ENCODE results near the gene HLA-DOA.

HLA-DOA gene

GRCh38 chr6:32962213-32962826 is 47.1 kb downstream of the HLA-DOA start:
- no peak for DNase-seq (ENCODE audit: low spot score)

- DNase-seq (ENCODE audit: low spot score) = no peak
Measured at GRCh38 chr6:32960563-32960962, 48.8 kb downstream of the HLA-DOA start.

GRCh38 chr6:32956176-32956575 is 53.2 kb downstream of the HLA-DOA start:
- no peak for DNase-seq (ENCODE audit: low spot score)

GRCh38 chr6:32954986-32955802 is 54.2 kb downstream of the HLA-DOA start:
- DNase-seq (ENCODE audit: low spot score) = no peak

GRCh38 chr6:32954267-32954666 is 55.1 kb downstream of the HLA-DOA start:
- no peak for DNase-seq (ENCODE audit: low spot score)
